Mucosa of rectum (tissue), 2 donors: ENCODE data around the gene RINL.

Experiments
- H3K27ac ChIP-seq, 2 donors: one replicate each; pipeline ENCODE4 v1.7.0; 2013; ENCODE audit warnings: inconsistent platforms in 2 of 2, low read depth in 2 of 2, low read length in 2 of 2
- H3K27me3 ChIP-seq, 2 donors: one replicate each; pipeline ENCODE4 v1.7.0; 2013; ENCODE audit warnings: low read length in 2 of 2; ENCODE audit not compliant: control insufficient read depth in 2 of 2, insufficient read depth in 2 of 2
- H3K36me3 ChIP-seq, 2 donors: one replicate each; pipeline ENCODE4 v1.7.0; 2013; ENCODE audit warnings: low read length in 2 of 2; ENCODE audit not compliant: control insufficient read depth in 2 of 2, insufficient read depth in 2 of 2
- H3K4me1 ChIP-seq, 2 donors: one replicate each; pipeline ENCODE4 v1.7.0; 2013; ENCODE audit warnings: low read length in 2 of 2, mild to moderate bottlenecking in 1 of 2; ENCODE audit not compliant: control insufficient read depth in 2 of 2, insufficient read depth in 2 of 2
- H3K4me3 ChIP-seq, 2 donors: one replicate each; pipeline ENCODE4 v1.7.0; 2013; ENCODE audit warnings: low read length in 2 of 2
- H3K9ac ChIP-seq, 2 donors: one replicate each; pipeline ENCODE4 v1.7.0; 2013; ENCODE audit warnings: low read length in 2 of 2, low read depth in 1 of 2, mild to moderate bottlenecking in 1 of 2
- H3K9me3 ChIP-seq, 2 donors: one replicate each; pipeline ENCODE4 v1.7.0; 2013; ENCODE audit warnings: low read length in 2 of 2; ENCODE audit not compliant: control insufficient read depth in 2 of 2
- donor health status: healthy.
- donor health status: Normal muscosa, but diverticular disease.

RINL gene

DNA sequence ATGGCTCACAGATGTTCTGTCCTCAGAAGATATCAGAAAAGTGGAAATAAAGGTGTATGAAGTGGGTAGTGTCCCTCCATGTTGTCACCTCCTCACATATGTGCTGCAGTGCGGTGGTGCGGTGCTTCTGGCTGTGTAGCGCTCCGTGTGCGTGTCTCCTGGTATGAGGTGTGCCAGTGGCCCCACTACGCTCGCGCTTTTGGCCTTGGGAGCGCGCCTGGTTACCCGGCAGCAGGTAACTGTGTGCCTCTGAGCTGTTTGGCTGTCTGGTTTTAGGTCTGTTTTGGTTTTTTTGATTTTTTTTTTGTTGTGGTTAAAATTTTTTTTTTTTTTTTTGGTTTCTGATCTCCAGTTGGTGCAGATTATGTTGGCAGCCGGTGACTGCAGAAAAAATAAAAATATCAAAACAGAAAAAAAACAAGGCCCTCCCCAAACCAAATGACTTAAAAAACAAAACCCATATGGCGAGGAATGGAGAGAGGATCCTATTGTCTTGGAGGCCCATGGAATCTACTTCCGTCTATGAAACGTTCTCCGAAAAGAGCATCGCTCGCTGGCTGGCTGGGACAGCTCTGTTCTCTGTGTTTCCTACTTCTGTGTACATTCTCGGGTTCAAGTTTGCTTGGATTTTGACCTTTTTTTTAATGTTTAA is 36.2 kb downstream of the RINL start:
- peaks cover 4 to 6% of the 10 kb centered on the region in 2 donors for H3K4me1 ChIP-seq
- no peak overlapping the region for H3K9ac ChIP-seq
- peak overlapping the region; percentile 26 to 42 for H3K27ac ChIP-seq
- H3K36me3 ChIP-seq: peaks cover 94 to 97% of the 10 kb centered on the region in 2 donors
- no peaks in the 10 kb centered on the region for H3K9me3 ChIP-seq
- no peaks in the 10 kb centered on the region for H3K27me3 ChIP-seq
- no peak overlapping the region for H3K4me3 ChIP-seq

DNA sequence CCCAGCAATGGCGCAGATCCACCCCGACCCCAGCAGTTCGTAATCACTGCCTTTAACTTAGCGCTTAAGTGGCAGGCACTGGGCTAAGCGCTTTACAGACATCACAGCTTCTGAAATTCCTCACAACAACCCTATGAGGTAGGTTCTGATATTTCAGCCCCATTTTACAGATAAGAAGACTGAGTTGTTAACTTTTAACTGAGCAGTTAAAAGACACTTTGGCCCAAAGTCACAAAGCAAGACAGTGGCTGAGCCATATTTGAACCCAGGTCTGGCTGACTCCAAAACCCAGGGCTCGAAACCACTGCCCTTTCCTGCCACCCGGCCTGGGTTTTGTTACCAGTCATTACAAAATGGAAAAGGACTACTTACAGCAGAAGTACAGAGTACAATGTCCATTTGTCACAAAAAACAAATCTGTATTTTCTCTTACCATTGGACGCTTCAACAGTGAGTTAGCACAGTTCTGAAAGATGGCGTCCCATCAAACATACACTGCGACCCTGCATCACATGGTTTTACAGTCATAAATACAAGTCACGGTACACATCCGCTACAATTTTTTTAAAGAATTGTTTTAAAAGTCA is 36.8 kb downstream of the RINL start:
- H3K27me3 ChIP-seq: no peaks in the 10 kb centered on the region
- H3K9me3 ChIP-seq: no peaks in the 10 kb centered on the region
- H3K4me3 ChIP-seq: no peak overlapping the region
- H3K36me3 ChIP-seq: peaks cover 95 to 96% of the 10 kb centered on the region in 2 donors
- peak overlapping the region in 1 of 2 donors; percentile 21 for H3K27ac ChIP-seq
- no peak overlapping the region for H3K9ac ChIP-seq
- H3K4me1 ChIP-seq: peaks cover 4 to 6% of the 10 kb centered on the region in 2 donors

GRCh38 chr19:38840583-38840968 is 37.5 kb downstream of the RINL start:
- peak overlapping the region in 1 of 2 donors; percentile 21 for H3K27ac ChIP-seq
- no peaks in the 10 kb centered on the region for H3K9me3 ChIP-seq
- H3K4me3 ChIP-seq: no peak overlapping the region
- H3K9ac ChIP-seq: no peak overlapping the region
- no peaks in the 10 kb centered on the region for H3K27me3 ChIP-seq
- H3K36me3 ChIP-seq: peaks cover 94% of the 10 kb centered on the region in 2 donors
- peaks cover 4 to 6% of the 10 kb centered on the region in 2 donors for H3K4me1 ChIP-seq

GRCh38 chr19:38839816-38840582 is 38.1 kb downstream of the RINL start:
- Histone ChIP-seq H3K4me3 (no peak overlapping the region), H3K9me3 (no peaks in the 10 kb centered on the region), H3K36me3 (peaks cover 91 to 93% of the 10 kb centered on the region in 2 donors), H3K27ac (no peak overlapping the region), H3K27me3 (no peaks in the 10 kb centered on the region), H3K4me1 (peaks cover 4 to 6% of the 10 kb centered on the region in 2 donors), H3K9ac (no peak overlapping the region)

GRCh38 chr19:38838986-38839761 is 38.9 kb downstream of the RINL start:
- Histone ChIP-seq H3K4me1 (peaks cover 4 to 6% of the 10 kb centered on the region in 2 donors), H3K27ac (no peak overlapping the region), H3K36me3 (peaks cover 82 to 86% of the 10 kb centered on the region in 2 donors), H3K9ac (no peak overlapping the region), H3K4me3 (no peak overlapping the region), H3K9me3 (no peaks in the 10 kb centered on the region), H3K27me3 (no peaks in the 10 kb centered on the region)

DNA sequence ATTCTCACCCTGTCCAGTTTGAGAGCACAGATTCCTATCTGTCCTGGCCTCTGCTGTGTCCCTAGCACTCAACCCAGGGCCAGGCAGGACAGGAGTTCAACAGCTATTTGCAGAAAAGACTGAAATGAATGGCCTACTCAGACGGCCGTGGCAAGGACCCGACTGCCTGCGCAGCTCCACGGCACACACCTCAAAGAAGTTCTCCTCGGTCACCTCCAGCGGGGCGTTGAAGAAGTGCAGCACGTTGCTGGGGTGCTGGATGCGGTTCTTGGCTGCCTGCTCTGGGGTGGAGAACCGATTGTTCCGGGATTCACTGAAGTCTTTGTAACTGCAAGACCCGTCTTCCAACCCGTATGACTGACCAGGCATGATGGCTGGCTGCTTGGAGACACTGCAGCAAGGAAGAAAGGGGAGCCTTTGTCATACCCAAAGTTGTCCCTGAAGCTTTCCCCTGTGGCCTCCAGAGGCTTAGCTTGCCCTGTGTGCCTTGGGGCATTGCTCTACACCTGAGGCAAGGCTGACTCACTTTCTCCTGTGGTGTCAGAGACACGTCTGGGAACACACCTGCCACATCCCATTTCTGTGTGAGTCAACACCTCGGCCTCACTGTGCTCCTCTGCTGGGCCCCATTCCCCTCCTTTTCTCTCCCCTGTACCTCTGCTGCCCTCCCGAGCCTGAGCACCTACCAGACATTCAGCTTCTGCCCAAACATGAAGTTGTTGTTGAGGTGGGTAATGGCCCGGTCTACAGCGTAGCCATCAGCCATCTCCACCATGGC is 39.7 kb downstream of the RINL start:
- peaks cover 74 to 78% of the 10 kb centered on the region in 2 donors for H3K36me3 ChIP-seq

GRCh38 chr19:38837656-38838121 is 40.4 kb downstream of the RINL start:
- Histone ChIP-seq H3K4me3 (no peak overlapping the region), H3K36me3 (peaks cover 67 to 71% of the 10 kb centered on the region in 2 donors), H3K27me3 (no peaks in the 10 kb centered on the region), H3K4me1 (peaks cover 2 to 4% of the 10 kb centered on the region in 2 donors), H3K27ac (no peak overlapping the region), H3K9ac (no peak overlapping the region), H3K9me3 (no peaks in the 10 kb centered on the region)

More for the DNA sequence above, 39.7 kb downstream of the RINL start:
- Histone ChIP-seq H3K27ac (no peak overlapping the region), H3K4me3 (no peak overlapping the region), H3K27me3 (no peaks in the 10 kb centered on the region), H3K9me3 (no peaks in the 10 kb centered on the region), H3K4me1 (peaks cover 4% of the 10 kb centered on the region in 2 donors), H3K9ac (no peak overlapping the region)

DNA sequence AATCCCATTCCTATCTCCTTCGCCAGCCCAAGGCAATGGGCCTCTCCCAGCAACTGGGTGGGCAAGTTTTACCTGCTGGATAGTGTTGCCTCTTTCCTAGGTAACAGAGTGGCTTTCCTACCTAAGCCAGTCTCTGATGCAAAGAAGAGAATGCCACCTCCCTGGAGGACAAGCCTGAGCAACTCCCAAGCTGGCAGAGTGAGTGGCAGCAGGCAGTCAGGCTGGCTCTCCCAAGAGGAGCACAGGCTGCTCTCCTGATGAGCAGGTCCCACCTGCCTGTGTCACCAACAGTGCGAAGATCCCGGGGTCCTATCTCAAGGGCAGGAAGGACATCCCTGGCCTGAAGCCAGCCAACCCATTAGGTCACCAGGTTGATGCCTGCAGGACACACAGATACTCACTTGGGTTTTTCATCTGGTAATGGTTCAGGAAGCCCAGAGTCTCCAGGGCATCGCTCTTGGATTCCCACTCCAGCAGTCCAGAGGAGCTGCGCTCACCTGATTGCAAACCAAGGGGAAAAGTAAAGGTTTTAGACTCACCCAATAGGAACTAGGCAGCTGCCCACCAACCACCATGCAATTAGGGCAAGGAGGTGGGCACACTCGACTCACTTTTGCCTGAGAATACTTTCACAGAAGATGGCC is 41.0 kb downstream of the RINL start:
- Histone ChIP-seq H3K4me3 (no peak overlapping the region), H3K27ac (no peak overlapping the region), H3K9me3 (no peaks in the 10 kb centered on the region), H3K4me1 (peaks cover 6 to 8% of the 10 kb centered on the region in 2 donors), H3K36me3 (peaks cover 62 to 65% of the 10 kb centered on the region in 2 donors), H3K27me3 (no peaks in the 10 kb centered on the region), H3K9ac (no peak overlapping the region)
